Stimulated activated CD4-positive, alpha-beta T cell treated with anti-CD3 and anti-CD28 coated beads, Interleukin-2, amount 100 ng/mL, for 48 hours (primary cell): ENCODE measurements around the gene E2F6.
"Not testable (repeated sequence)": the region's sequence is repeated elsewhere in the genome, so short reads cannot be mapped to it uniquely, and the experiment has no call there.

ENCODE experiments used
- DNase-seq, 2 donors: peaks; one replicate each; pipeline ENCODE4 v3.0.0-alpha.2; 2020

Gene E2F6

GRCh38 chr2:11410101-11410500 is 55.9 kb downstream of the E2F6 start:
- no peak for DNase-seq

GRCh38 chr2:11409572-11409959 is 56.4 kb downstream of the E2F6 start:
- DNase-seq = no peak

- no peak for DNase-seq
Observed at GRCh38 chr2:11408959-11409571, 56.9 kb downstream of the E2F6 start.

- no peak for DNase-seq
Observed at GRCh38 chr2:11407413-11407812, 58.5 kb downstream of the E2F6 start.

- DNase-seq = no peak
Observed at GRCh38 chr2:11406958-11407381, 59.0 kb downstream of the E2F6 start.

- DNase-seq = no peak
Observed at GRCh38 chr2:11406267-11406957, 59.5 kb downstream of the E2F6 start.

GRCh38 chr2:11405599-11406266 is 60.2 kb downstream of the E2F6 start:
- no peak for DNase-seq

GRCh38 chr2:11405074-11405406 is 60.9 kb downstream of the E2F6 start:
- DNase-seq = not testable (repeated sequence)

- no peak for DNase-seq
Observed at GRCh38 chr2:11404376-11405073, 61.4 kb downstream of the E2F6 start.

- no peak for DNase-seq
Observed at GRCh38 chr2:11402436-11402835, 63.5 kb downstream of the E2F6 start.

GRCh38 chr2:11399438-11399762 is 66.6 kb downstream of the E2F6 start:
- no peak for DNase-seq

- DNase-seq = no peak
Observed at GRCh38 chr2:11398750-11399437, 67.1 kb downstream of the E2F6 start.

GRCh38 chr2:11397513-11397912 is 68.4 kb downstream of the E2F6 start:
- DNase-seq = no peak

- DNase-seq = no peak
Observed at GRCh38 chr2:11396467-11397445, 69.2 kb downstream of the E2F6 start.

GRCh38 chr2:11396021-11396420 is 69.9 kb downstream of the E2F6 start:
- no peak for DNase-seq

GRCh38 chr2:11395389-11395788 is 70.6 kb downstream of the E2F6 start:
- DNase-seq = no peak
